HCT116 (cell line): ENCODE data around the gene SERPING1.

Experiments used
- TF ChIP-seq, protein P1 (sequence below): IDR thresholded peaks from 2 replicates; pipeline ENCODE4 v1.6.1; 2012
- TF ChIP-seq, protein P2 (sequence below): IDR thresholded peaks from 2 replicates; pipeline ENCODE4 v1.6.1; 2012; ENCODE audit warnings: low read depth
- TF ChIP-seq, protein P3 (sequence below), 3 experiments: fragments of 200-600 bp in 1 of 3; sonication (generic) in 1 of 3; IDR thresholded peaks in 2 of 3; conservative IDR thresholded peaks in 1 of 3; 2 replicates each; pipeline ENCODE4 v1.5.1; 2012 to 2017; ENCODE audit warnings: low read depth in 2 of 3, low read length in 2 of 3, antibody characterized with exemption in 1 of 3, borderline replicate concordance in 1 of 3, control low read depth in 1 of 3, mild to moderate bottlenecking in 1 of 3, mixed read lengths in 1 of 3, mixed run types in 1 of 3, moderate library complexity in 1 of 3; ENCODE audit not compliant: insufficient read depth in 1 of 3

DNA sequence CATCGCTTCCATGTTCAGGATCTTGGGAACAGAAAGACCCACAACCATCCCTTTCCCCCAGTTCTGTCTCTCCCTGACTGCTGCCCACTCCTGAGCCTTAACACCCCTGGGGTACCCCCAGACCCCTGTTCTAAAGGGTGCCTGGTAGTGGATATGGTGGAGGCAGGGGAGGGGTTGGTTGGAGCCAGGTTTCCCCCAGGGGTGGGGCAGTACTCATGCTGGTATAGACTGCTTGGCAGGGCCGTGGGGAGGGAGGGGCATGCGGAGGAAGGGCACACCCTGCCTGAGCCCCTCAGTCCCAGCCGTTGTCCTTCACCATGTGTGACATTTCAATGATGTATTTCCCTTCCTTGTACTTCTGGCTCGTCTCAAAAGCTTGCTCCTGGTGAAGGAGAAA, 48.2 kb downstream of the SERPING1 start:
- TF ChIP-seq, protein P1, sequence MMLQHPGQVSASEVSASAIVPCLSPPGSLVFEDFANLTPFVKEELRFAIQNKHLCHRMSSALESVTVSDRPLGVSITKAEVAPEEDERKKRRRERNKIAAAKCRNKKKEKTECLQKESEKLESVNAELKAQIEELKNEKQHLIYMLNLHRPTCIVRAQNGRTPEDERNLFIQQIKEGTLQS = no peak
- TF ChIP-seq, protein P2, sequence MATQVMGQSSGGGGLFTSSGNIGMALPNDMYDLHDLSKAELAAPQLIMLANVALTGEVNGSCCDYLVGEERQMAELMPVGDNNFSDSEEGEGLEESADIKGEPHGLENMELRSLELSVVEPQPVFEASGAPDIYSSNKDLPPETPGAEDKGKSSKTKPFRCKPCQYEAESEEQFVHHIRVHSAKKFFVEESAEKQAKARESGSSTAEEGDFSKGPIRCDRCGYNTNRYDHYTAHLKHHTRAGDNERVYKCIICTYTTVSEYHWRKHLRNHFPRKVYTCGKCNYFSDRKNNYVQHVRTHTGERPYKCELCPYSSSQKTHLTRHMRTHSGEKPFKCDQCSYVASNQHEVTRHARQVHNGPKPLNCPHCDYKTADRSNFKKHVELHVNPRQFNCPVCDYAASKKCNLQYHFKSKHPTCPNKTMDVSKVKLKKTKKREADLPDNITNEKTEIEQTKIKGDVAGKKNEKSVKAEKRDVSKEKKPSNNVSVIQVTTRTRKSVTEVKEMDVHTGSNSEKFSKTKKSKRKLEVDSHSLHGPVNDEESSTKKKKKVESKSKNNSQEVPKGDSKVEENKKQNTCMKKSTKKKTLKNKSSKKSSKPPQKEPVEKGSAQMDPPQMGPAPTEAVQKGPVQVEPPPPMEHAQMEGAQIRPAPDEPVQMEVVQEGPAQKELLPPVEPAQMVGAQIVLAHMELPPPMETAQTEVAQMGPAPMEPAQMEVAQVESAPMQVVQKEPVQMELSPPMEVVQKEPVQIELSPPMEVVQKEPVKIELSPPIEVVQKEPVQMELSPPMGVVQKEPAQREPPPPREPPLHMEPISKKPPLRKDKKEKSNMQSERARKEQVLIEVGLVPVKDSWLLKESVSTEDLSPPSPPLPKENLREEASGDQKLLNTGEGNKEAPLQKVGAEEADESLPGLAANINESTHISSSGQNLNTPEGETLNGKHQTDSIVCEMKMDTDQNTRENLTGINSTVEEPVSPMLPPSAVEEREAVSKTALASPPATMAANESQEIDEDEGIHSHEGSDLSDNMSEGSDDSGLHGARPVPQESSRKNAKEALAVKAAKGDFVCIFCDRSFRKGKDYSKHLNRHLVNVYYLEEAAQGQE = no peak
- TF ChIP-seq, protein P3, sequence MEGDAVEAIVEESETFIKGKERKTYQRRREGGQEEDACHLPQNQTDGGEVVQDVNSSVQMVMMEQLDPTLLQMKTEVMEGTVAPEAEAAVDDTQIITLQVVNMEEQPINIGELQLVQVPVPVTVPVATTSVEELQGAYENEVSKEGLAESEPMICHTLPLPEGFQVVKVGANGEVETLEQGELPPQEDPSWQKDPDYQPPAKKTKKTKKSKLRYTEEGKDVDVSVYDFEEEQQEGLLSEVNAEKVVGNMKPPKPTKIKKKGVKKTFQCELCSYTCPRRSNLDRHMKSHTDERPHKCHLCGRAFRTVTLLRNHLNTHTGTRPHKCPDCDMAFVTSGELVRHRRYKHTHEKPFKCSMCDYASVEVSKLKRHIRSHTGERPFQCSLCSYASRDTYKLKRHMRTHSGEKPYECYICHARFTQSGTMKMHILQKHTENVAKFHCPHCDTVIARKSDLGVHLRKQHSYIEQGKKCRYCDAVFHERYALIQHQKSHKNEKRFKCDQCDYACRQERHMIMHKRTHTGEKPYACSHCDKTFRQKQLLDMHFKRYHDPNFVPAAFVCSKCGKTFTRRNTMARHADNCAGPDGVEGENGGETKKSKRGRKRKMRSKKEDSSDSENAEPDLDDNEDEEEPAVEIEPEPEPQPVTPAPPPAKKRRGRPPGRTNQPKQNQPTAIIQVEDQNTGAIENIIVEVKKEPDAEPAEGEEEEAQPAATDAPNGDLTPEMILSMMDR (IDR thresholded peaks at IDR 0.05 in 2 of 3, conservative IDR thresholded peaks at IDR 0.05 in 1 of 3; ENCODE audit: borderline replicate concordance in 1 of 3, insufficient read depth in 1 of 3, low read depth in 2 of 3, low read length in 2 of 3) = no peak
